Ectodermal cell (in vitro differentiated cells): ENCODE measurements around the gene SPOCK2.

Experiments used
- H3K27ac ChIP-seq: 2 replicates; pipeline ENCODE4 v1.7.0; 2013; ENCODE audit warnings: mild to moderate bottlenecking, low read depth, low read length; ENCODE audit not compliant: insufficient read depth, poor library complexity, severe bottlenecking
- H3K27me3 ChIP-seq: 2 replicates; pipeline ENCODE4 v1.7.0; 2013; ENCODE audit warnings: mild to moderate bottlenecking, low read length; ENCODE audit not compliant: insufficient read depth, control insufficient read depth, poor library complexity, severe bottlenecking
- H3K36me3 ChIP-seq: one replicate; pipeline ENCODE4 v1.7.0; 2013; ENCODE audit warnings: low read length; ENCODE audit not compliant: control insufficient read depth, insufficient read depth
- H3K4me1 ChIP-seq: one replicate; pipeline ENCODE4 v1.7.0; 2013; ENCODE audit warnings: low read length; ENCODE audit not compliant: control insufficient read depth, insufficient read depth
- H3K4me3 ChIP-seq: 2 replicates; pipeline ENCODE4 v1.7.0; 2013; ENCODE audit warnings: low read depth, low read length, control low read depth; ENCODE audit not compliant: insufficient read depth
- H3K9me3 ChIP-seq: 2 replicates; pipeline ENCODE4 v1.7.0; 2013; ENCODE audit warnings: mild to moderate bottlenecking, low read length, moderate library complexity; ENCODE audit not compliant: control insufficient read depth
- WGBS, 2 experiments: methylation state at CpG; one replicate each; pipeline ENCODE4 v1.1.7; 2013; ENCODE audit warnings: missing lambda C conversion rate in 2 of 2; 5-methylcytosine and 5-hydroxymethylcytosine counted together

SPOCK2 gene

DNA sequence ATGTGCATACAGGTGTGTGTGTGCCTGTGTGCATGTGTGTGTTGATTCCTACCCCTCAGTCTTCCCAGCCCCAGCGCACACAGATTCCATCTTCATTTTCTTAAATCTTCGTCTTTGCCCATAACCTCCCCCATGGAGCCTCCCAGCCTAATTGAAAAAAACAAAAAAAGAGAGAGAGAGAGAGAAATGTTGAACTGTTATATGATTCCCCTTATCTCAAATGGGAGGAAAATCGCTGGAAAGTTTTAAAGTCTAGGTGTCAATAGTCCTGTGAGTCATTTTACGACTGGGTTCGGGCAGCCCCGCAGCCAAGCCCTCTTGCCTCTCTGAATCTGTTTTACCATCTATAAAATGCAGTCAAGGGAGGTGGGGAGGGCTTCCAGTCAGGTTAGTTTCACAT, 60.9 kb downstream of the SPOCK2 start:
- no peaks in the 10 kb centered on the region for H3K27me3 ChIP-seq
- no peak overlapping the region for H3K27ac ChIP-seq
- H3K4me3 ChIP-seq, result no peak overlapping the region
- no peaks in the 10 kb centered on the region for H3K9me3 ChIP-seq
- peaks cover 5% of the 10 kb centered on the region for H3K4me1 ChIP-seq
- 92 to 93% methylated on average over 5 to 6 of the region's 6 CpGs for WGBS, 2 experiments
- no peaks in the 10 kb centered on the region for H3K36me3 ChIP-seq

DNA sequence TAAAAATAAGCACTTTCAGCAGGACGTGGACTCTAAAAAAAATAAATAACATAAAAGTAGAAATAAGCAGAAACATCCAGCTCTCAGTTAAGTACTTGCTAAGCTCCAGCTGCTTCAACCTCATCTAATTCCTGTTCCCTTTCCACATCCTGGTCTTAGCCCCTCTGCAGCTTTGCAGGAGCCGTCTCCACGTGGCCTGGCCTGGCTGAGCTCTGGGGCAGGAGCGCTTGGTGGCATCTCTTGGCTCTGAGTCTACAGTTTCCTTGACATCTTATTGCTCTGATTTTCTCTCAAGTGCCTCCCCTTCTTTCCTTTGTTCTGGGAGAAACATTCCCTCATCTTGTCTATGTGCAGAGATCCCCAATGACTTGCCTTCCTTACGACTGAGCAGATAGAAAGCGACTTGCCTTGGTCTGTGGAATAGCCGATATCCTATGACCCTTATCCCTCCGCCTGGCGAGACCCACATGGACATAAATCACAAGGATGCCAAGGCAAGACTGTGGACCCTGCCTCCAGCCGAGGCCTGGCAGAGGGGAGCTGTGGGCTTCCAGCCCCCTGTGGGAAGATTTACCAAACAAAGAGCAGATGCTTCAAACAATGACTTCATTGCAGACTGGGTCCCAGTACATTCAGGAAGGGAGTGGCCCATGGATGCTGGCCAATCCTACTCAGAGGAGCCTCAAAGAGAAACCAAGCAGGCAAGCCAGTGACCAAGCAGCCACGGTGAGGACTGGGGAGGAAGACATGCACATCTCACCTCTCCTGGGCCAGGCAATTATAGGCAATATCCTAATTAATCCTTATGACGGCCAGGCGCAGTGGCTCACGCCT, 61.9 kb downstream of the SPOCK2 start:
- H3K9me3 ChIP-seq, result no peaks in the 10 kb centered on the region
- no peaks in the 10 kb centered on the region for H3K27me3 ChIP-seq
- H3K36me3 ChIP-seq, result no peaks in the 10 kb centered on the region
- H3K27ac ChIP-seq, result no peak overlapping the region
- no peak overlapping the region for H3K4me3 ChIP-seq
- WGBS, 2 experiments, result 92 to 93% methylated on average over 14 of the region's 14 CpGs
- peaks cover 5% of the 10 kb centered on the region for H3K4me1 ChIP-seq

- no peaks in the 10 kb centered on the region for H3K9me3 ChIP-seq
- H3K4me1 ChIP-seq, result peaks cover 4% of the 10 kb centered on the region
- H3K27ac ChIP-seq, result no peak overlapping the region
- no peaks in the 10 kb centered on the region for H3K27me3 ChIP-seq
- no peak overlapping the region for H3K4me3 ChIP-seq
- H3K36me3 ChIP-seq, result no peaks in the 10 kb centered on the region
- WGBS, 2 experiments, result 74 to 75% methylated on average over 5 of the region's 5 CpGs
These were observed 62.5 kb downstream of the SPOCK2 start for GRCh38 chr10:72025832-72026231.

- no peak overlapping the region for H3K27ac ChIP-seq
- H3K36me3 ChIP-seq, result no peaks in the 10 kb centered on the region
- no peaks in the 10 kb centered on the region for H3K9me3 ChIP-seq
- no peak overlapping the region for H3K4me3 ChIP-seq
- 89 to 95% methylated on average over 6 to 8 of the region's 8 CpGs for WGBS, 2 experiments
- no peaks in the 10 kb centered on the region for H3K4me1 ChIP-seq
- no peaks in the 10 kb centered on the region for H3K27me3 ChIP-seq
These were observed 63.0 kb downstream of the SPOCK2 start for GRCh38 chr10:72025400-72025799.

- WGBS, 2 experiments, result 94 to 95% methylated on average over 4 of the region's 4 CpGs
- Histone ChIP-seq H3K27me3 (no peaks in the 10 kb centered on the region), H3K36me3 (no peaks in the 10 kb centered on the region), H3K27ac (no peak overlapping the region), H3K4me3 (no peak overlapping the region), H3K9me3 (no peaks in the 10 kb centered on the region), H3K4me1 (no peaks in the 10 kb centered on the region)
These were observed 63.8 kb downstream of the SPOCK2 start for GRCh38 chr10:72024596-72024995.

- Histone ChIP-seq H3K27ac (no peak overlapping the region), H3K4me3 (no peak overlapping the region), H3K27me3 (no peaks in the 10 kb centered on the region), H3K36me3 (no peaks in the 10 kb centered on the region), H3K4me1 (peaks cover 2% of the 10 kb centered on the region), H3K9me3 (no peaks in the 10 kb centered on the region)
- WGBS, 2 experiments, result 85 to 91% methylated on average over 6 of the region's 6 CpGs
These were observed 66.1 kb downstream of the SPOCK2 start for GRCh38 chr10:72022228-72022627.

GRCh38 chr10:72020914-72021809, 67.2 kb downstream of the SPOCK2 start:
- H3K36me3 ChIP-seq, result no peaks in the 10 kb centered on the region
- H3K4me1 ChIP-seq, result peaks cover 4% of the 10 kb centered on the region
- 72 to 74% methylated on average over 9 of the region's 9 CpGs for WGBS, 2 experiments
- no peak overlapping the region for H3K27ac ChIP-seq
- H3K27me3 ChIP-seq, result no peaks in the 10 kb centered on the region
- no peak overlapping the region for H3K4me3 ChIP-seq
- no peaks in the 10 kb centered on the region for H3K9me3 ChIP-seq

GRCh38 chr10:72019085-72019876, 69.1 kb downstream of the SPOCK2 start:
- H3K4me1 ChIP-seq, result peaks cover 5% of the 10 kb centered on the region
- H3K36me3 ChIP-seq, result no peaks in the 10 kb centered on the region
- no peaks in the 10 kb centered on the region for H3K27me3 ChIP-seq
- H3K27ac ChIP-seq, result no peak overlapping the region
- H3K9me3 ChIP-seq, result no peaks in the 10 kb centered on the region
- WGBS, 2 experiments, result 92 to 93% methylated on average over 11 of the region's 11 CpGs
- H3K4me3 ChIP-seq, result no peak overlapping the region

DNA sequence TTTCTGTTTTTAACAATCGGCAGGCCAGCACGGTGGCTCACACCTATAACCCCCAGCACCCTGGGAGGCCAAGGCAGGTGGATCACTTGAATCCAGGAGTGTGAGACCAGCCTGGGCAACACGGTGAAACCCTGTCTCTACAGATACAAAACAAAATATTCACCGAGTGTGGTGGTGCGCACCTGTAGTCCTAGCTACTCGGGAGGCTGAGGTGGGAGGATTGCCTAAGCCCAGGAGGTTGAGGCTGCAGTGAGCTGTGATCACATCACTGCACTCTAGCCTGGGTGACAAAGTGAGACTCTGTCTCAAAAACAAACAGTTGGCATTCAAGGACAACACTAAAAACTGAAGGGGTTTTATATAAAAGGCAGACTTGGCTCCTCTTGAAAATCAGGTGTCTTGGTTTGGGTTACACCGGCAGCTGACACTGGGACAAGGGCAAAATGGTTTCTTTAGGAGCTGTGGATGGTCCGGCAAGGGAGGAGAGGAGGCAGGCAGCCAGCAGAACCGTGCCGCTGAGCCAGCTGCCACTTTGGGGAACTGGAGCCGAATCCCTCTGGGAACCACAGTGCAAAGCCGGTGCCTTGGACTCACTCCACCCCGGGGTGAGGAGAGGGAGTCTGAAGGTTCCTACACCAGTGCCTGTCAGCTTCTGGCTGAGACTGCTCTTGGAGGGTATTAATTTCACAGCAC, 71.6 kb downstream of the SPOCK2 start:
- no peaks in the 10 kb centered on the region for H3K9me3 ChIP-seq

More for the DNA sequence above, 71.6 kb downstream of the SPOCK2 start:
- WGBS, 2 experiments, result 83 to 84% methylated on average over 13 of the region's 13 CpGs
- Histone ChIP-seq H3K4me1 (peaks cover 8% of the 10 kb centered on the region), H3K4me3 (no peak overlapping the region), H3K36me3 (no peaks in the 10 kb centered on the region), H3K27me3 (no peaks in the 10 kb centered on the region), H3K27ac (no peak overlapping the region)
